Gastrocnemius medialis (tissue), 4 donors: ENCODE measurements around the gene ACOX1.

Experiments
- CTCF ChIP-seq, 5 experiments: fragments of 450-650 bp in 3 of 5; fragments of 200-600 bp in 2 of 5; sonication (generic) in 2 of 5; IDR thresholded peaks in 4 of 5; conservative IDR thresholded peaks in 1 of 5; 1 replicate in 4 of 5; 2 replicates in 1 of 5; pipeline ENCODE4 v1.5.1; 2016 to 2019; ENCODE audit warnings: antibody characterized with exemption in 5 of 5, mild to moderate bottlenecking in 3 of 5, moderate library complexity in 3 of 5
- POLR2A ChIP-seq, 2 donors: fragments of 450-650 bp; IDR thresholded peaks; one replicate each; pipeline ENCODE4 v1.6.1; 2017; ENCODE audit warnings: antibody characterized with exemption in 2 of 2, mild to moderate bottlenecking in 2 of 2, moderate library complexity in 2 of 2

- TF ChIP-seq CTCF (IDR thresholded peaks at IDR 0.05 in 4 of 5, conservative IDR thresholded peaks at IDR 0.05 in 1 of 5) (no peak), POLR2A (IDR thresholded peaks at IDR 0.05) (no peak)
Observed at GRCh38 chr17:75959839-75960511, 19.0 kb downstream of the ACOX1 start.
